GM21390 (cell line): Measurements from ENCODE around the gene TRIP6.
"Not testable (repeated sequence)": the region's sequence is repeated elsewhere in the genome, so short reads cannot be mapped to it uniquely, and the experiment has no call there.

ENCODE experiments used
- ATAC-seq: cut with Tn5 transposase; IDR thresholded peaks from one replicate; pipeline ENCODE4 v1.9.1; 2021; ENCODE audit not compliant: unreplicated experiment

The TRIP6 gene

DNA sequence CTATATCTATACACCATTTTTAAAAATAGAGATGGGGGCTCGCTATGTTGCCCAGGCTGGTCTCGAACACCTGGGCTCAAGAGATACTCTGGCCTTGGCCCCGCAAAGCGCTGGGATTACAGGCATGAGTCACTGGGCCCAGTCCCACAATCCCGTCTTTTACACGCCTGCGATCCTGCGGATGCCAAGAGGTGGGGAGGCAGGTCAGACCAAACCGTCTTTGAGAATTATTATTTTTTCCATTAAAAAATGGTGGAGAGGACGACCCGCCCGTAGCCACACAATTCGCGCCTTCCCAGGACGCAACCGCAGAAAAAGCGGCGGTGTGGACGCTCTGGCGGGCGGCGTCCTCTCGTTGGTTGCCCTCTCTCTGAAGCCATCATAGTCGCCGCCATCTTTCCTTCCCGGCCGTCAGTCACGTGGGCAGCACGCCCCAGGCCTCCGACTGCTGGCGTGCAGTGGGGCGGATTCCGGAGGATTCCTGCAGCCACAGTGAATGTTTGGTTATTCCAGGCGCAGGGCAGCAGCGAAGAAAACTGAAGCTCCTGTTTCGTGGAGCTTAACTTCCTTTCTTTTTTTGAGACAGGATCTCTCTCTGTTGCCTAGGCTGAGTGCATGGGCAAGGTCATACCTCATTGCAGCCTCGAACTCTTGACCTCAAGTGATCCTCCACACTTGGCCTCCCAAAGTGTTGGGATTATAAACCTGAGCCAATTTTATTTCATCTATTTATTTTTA is 29.9 kb upstream of the TRIP6 start:
- ATAC-seq = no peak

- no peak for ATAC-seq
These were observed 27.8 kb upstream of the TRIP6 start for GRCh38 chr7:100839361-100839760.

GRCh38 chr7:100840470-100841100 is 26.6 kb upstream of the TRIP6 start:
- no peak for ATAC-seq

DNA sequence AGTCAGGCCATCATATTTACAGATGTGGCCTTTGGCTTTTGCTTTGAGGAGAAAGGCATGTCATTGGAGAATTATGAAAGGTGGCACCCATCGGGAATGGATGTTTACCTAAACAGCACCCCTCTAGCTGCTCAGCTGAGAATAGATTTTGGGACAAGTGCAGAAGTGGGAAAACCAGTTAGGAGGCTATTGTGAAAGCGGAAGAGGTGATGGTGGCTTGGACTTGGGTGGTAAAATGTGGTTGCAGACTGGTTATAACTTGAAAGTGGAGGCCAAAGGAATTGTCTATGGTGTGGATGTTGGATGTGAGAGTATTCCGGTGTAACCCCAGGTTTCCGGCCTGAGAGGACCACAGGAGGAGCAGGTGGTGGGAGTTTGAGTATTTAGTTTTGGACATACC is 19.8 kb upstream of the TRIP6 start:
- no peak for ATAC-seq

DNA sequence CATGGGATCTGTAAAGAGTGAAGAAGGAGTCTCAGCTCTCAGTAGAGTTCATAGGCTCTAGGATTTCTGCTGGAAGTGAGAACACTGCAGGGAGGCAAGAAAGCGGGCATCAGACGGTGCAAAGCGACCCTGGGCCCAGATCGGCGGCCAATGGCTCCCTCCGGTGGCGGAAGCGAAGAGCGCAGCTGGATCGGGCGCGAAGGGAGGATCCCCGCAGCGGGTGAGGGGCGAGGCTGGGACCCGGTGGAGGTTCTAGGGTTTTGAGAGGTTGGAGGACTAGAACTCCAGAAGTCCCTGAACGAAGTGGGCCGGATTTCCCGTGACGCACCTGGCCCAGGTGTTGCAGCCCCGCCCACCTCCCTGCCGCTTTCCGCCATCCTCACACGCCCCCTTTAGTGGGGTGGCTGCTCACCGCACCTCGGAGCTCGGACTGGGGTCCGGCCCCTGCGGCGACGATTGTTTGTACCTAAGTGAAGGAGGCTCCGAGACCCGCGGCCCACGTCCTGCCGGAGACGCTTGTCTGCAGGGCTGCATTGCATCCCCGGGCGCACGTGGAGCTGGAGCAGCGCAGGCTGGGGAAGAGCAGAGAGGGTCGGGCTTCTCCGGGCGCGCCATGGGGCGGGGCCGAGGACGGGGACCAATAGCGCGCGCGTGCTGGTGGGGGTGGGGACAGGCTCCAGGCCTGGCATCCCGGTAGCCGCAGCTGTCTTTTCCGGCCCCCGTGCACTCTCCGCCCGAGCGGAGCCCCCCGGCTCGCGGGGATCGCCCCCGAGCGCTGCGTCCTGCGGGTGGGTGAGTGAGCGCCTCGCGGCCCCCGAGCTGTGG is 14.9 kb upstream of the TRIP6 start, which contains the start of gene SLC12A9:
Gene SLC12A9 (plus strand): TSS at position 666 of the 825 bp plus-strand sequence. CDS start 1,485 bp downstream, outside the sequence.
- ATAC-seq = peak; percentile 92

DNA sequence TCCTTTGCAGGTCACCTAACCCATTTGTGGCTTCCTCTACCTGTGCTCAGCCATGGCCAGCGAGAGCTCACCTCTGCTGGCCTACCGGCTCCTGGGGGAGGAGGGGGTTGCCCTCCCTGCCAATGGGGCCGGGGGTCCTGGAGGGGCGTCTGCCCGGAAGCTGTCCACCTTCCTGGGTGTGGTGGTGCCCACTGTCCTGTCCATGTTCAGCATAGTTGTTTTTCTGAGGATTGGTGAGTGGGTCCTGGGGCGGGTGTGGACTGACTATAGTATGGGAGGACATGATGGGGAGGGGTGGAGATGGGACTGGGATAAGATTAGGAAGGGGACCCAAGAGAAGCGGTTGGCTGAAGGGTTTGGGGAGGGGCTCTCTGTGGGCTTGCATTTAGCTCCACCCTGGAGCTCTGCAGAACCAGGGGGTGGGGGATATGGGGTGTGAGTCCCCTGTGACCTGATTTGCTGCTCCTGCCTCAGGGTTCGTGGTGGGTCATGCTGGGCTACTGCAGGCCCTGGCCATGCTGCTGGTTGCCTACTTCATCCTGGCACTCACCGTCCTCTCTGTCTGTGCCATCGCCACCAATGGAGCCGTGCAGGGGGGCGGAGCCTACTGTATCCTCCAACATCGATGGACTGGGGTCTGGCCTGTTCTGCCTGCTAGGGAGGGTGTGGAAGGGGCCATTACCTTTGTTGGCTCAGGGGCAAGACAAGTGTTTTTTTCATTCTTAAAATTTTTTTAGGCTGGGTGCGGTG is 12.9 kb upstream of the TRIP6 start:
- ATAC-seq = no peak

GRCh38 chr7:100854899-100855298 is 12.3 kb upstream of the TRIP6 start:
- ATAC-seq = not testable (repeated sequence)

DNA sequence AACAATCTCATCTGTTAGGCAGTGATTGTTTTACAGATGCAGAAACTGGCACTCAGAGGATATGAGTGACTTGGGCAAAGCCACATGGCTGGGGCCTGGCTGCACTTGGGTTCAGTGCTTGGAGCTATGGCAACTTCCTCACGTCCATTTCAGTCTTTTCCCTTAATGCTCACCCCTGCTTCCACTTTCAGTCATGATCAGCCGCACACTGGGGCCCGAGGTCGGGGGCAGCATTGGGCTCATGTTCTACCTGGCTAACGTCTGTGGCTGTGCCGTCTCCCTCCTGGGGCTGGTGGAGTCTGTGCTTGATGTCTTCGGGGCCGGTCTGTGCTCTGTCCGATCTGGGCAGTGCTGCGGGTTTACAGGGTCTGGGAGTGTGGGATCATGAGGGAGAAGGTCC is 11.7 kb upstream of the TRIP6 start:
- no peak for ATAC-seq

GRCh38 chr7:100856871-100857282 is 10.3 kb upstream of the TRIP6 start:
- no peak for ATAC-seq

- ATAC-seq = no peak
These were observed 7.3 kb upstream of the TRIP6 start for GRCh38 chr7:100859856-100860255.

DNA sequence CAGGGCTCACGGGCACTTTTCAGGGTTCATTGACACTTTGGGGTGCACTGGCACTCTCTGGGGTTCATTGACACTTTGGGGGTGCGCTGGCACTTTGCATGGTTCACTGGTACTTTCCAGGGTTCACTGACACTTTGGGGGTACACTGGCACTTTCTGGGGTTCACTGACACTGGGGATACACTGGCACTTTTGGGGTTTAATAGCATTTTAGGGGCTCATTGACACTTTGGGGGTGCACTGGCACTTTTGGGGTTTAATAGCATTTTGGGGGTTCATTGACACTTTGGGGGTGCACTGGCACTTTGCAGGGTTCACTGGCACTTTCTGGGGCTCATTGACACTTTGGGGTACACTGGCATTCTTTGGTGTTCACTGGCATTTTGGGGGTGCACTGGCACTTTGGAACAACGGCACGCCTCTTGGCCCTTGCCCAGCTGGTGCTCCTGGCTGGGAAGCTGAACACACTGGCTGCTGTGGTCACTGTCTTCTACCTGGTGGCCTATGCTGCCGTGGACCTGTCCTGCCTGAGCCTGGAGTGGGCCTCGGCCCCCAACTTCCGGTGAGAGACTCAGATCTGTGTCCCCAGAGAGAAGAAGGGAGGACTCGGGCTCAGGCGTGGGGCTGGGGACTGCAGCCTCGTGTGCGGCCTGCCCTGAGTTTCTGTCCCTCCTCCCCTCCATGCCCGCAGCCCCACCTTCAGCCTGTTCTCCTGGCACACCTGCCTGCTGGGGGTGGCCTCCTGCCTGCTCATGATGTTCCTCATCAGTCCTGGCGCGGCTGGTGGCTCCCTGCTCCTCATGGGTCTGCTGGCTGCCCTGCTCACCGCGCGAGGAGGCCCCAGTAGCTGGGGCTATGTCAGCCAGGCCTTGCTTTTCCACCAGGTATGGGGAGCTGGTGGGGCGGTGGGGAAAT is 6.2 kb upstream of the TRIP6 start:
- ATAC-seq = no peak

GRCh38 chr7:100861616-100861985 is 5.6 kb upstream of the TRIP6 start:
- no peak for ATAC-seq

- ATAC-seq = no peak
These were observed 3.7 kb upstream of the TRIP6 start for GRCh38 chr7:100863406-100863950.

DNA sequence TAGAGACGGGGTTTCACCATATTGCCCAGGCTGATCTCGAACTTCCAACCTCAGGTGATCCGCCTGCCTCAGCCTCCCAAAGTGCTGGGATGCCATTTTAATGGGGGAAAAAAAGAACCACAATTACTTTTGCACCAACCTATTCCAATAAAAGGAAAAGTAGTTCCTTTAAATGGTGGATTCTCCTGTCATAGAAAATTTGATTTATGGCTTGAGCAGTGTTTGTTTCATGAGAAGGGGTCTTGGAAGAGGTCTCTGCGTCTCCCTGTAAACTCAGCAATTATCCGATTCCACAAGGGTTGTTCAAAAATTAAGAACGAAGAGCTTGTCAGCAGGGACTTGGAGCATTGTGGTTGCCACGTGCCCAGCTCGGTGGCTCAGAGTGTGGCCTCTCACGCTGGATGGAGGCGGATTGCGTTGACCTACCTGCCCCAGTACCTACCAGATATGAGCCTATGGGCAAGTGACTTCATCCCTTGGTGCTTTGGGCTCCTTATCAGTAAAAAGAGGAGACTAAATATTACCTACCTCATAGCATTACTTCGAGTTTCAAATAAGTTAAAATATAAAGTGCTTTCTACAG is 2.8 kb upstream of the TRIP6 start:
- ATAC-seq = no peak

GRCh38 chr7:100865372-100865911 is 1.7 kb upstream of the TRIP6 start:
- no peak for ATAC-seq

GRCh38 chr7:100865938-100866728 is 1.1 kb upstream of the TRIP6 start:
- ATAC-seq = peak; percentile 8

- ATAC-seq = no peak
These were observed 503 bp upstream of the TRIP6 start for GRCh38 chr7:100866729-100867039.

DNA sequence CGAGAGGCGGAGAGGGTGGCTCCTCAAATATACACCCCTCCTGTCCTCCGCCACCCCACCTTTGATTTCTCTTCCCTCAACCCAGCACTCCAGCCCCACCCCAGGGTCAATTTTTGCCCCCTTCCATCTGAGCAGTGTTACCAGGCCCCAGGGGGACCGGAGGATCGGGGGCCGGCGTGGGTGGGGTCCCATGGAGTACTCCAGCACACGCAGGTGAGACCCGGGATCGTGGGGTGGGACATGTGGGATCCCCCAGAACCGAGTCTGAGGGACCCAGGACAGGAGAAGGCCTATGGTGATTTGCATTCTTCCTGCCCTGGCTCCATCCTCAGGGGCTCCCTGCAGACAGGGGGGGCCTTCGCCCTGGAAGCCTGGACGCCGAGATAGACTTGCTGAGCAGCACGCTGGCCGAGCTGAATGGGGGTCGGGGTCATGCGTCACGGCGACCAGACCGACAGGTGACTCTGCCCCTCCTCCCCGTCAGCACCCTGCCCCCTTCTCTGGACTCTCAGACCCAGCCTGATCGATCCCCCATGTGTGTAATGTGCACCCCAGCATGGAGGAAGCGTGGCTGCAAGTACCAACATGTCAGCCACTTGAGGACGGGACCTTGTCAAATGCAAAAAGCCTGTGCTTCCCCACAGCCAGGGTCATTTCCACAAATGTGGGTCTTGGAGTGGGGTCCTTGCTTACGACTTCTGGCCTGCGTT is 744 bp downstream of the TRIP6 start:
- ATAC-seq = no peak
